IPS-NIHi7 (cell line): ENCODE measurements around the gene SAFB2.
A peak's percentile ranks its signal among the peaks of the same experiment; 100 is the strongest.

Experiments used
- DNase-seq: peaks from one replicate; pipeline ENCODE4 v3.0.0; 2012; ENCODE audit warnings: mixed read lengths; ENCODE audit errors: extremely low spot score

Gene SAFB2

DNA sequence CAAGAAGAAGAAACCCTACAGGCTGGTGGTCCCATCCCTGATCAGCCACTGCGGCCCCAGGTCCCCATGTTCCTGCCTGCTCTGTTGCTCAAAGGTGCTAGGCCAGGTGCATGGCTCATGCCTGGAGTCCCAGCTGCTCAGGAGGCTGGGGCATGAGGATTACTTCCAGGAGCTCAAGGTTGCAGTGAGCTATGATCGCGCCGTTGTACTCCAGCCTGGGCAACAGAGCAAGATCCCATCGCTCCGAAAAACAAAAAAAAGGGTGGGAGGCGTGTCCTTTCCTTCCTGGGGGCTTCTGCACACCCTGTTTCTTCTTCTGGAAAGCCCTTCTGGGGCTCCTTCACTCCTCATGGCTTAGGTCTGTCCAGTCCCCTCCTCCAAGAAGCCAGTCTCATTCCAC is 42.9 kb downstream of the SAFB2 start:
- DNase-seq, result no peak

DNA sequence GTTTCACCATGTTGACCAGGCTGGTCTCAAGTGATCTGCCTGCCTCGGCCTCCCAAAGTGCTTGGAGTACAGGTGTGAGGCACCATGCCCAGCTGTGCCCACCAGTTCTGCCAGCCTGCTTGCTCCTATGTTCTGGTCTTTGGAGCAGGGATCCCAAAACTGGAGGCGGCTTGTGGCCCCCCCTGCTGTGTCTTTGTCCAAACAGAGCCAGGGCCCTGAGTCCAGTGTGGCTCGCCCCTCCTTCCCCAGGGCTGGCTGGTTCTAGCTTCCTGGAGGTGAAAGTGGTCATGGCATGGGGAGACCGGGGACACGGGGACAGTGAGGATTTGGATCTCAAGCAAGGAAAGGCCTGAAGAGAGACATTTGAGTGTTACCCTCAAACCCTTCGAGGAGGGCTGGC is 43.3 kb downstream of the SAFB2 start:
- no peak for DNase-seq

DNA sequence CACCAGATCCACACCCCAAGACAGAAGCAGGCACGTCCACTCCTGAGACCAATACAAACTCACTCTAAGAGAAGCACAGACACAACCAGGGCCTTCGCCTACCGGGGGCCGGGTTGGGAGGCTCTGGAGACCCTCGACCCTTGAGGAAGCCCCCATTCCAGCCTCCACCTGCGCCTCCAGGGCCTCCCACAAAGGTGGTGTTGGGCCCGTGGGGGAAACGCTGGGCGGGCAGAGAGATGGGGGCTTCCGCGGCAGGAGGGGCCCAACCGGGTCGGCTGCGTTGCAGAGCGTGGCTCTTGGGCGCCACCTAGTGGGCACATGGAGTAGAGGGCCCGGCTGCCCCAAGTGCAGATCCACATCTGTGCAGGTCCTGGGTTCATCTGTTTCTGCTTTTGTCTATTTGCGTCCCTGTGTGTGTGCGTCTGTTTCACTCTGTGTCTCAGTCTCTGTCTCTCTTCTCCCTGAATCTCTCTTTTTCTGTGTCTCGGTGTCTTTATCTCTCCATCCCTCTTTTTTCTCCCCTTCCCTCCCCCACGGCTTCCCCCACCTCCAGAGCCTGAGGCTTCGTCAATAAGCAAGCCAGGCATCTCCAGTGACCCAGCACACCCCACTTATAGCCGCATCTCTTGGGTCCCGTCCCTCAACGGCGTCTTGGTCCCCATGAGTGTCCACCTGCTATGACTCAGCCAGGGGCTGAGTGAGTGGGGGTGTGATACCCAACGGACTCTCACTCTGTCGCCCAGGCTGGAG is 44.3 kb downstream of the SAFB2 start:
- peak; percentile 90 for DNase-seq

GRCh38 chr19:5575590-5575989 is 47.0 kb downstream of the SAFB2 start:
- DNase-seq, result no peak

DNA sequence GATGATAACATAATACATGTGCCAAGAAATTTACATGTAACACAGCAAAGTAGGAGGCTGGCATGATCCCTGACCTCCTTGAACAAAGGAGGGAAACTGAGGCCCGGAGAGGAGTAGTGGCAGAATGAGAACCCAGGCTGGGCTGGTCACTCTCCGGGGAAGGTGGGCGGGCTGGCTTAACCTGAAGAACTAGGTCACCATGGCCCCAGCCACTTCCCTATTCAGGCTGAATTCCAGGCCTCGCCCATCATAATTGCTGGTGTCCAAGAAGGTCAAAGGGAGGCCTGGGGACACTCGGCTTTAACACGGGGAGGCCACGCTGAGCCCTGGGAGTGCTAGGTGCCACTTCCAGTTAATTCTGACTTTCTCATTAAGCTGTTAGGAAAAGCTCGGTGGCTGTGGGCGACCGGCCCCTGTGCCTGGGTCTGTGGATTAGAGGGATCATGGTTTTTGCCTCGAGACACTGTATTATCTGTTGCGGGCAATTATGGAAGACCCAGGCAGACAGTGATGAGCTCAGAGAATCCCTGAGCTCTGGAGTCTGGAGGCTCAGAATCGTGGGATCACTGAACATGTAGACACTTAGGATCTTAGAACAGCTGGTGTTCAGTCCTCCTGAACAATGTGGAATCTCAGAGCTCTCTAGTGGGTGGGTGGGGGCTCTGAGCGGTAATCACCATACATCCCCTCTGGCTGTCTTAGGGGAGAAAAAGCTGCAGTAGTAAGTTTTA is 49.9 kb downstream of the SAFB2 start:
- no peak for DNase-seq

DNA sequence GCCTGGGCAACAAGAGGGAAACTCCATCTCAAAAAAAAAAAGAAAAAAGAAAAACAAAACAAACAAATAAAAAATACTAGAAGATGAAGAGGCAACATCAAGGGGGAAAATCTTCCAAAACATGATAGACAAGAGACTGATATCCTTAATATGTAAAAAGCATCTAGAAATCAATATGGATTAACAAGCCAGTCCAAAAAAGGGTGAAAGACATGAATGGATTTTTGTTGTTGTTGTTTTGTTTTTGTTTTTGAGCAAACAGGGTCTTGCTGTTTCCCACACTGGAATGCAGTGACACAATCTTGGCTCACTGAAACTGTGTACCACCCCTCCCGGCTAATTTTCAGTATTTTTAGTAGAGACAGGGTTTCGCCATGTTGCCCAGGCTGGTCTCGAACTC is 50.8 kb downstream of the SAFB2 start:
- no peak for DNase-seq

DNA sequence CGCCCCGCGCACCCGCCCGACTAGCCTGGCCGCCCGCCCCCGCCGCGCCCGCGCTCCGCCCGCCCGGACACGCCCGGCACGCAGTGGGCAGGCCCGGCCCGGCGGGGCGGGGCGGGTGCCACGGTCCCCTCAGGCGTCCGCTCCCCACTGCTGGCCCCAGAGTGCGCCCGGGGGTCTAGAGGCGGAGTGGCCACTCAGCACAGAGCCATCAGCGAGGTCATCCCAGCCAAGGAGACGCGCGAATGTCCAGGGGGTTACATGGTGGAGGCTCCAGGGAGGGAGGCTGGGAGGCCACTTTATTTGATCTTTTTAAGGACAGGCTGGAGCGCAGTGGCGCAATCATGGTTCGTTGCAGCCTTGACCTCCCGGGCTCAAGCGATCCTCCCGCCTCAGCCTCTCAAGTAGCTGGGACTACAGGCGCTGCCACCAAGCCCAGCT is 54.6 kb downstream of the SAFB2 start:
- DNase-seq, result no peak

DNA sequence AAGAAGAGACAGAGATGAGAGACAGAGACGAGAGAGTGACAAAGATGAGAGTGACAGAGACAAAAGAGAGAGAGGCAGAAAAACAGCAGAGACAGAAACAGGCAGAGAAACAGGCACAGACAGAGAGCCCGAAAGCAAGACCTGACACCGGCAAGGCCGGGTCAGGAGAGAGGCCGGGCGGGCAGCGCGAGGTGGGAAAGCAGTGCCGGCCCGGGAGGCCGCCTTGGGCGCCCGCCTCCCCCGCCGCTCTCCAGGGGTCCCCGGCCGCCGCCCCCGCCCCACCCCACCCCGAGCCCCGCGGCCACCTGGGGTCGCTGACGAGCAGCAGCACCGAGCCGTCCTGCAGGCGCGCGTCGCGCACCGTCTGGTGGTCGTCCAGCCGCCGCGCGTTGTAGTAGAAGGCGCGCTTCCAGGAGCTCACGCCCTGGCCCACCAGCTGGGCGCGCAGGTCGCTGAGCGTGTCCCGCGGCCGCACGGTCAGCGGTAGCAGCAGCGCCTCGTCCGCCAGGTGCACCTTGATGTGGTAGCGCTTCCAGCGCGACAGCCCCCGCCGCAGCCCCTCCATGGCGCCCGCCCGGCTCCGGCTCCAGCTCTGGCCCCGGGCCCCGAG is 55.1 kb downstream of the SAFB2 start, which contains the start of gene TINCR:
TSS of gene TINCR (minus strand) at position 594 of the 610 bp plus-strand sequence.
- DNase-seq, result peak; percentile 56

GRCh38 chr19:5564930-5565329 is 57.6 kb downstream of the SAFB2 start:
- DNase-seq, result no peak

DNA sequence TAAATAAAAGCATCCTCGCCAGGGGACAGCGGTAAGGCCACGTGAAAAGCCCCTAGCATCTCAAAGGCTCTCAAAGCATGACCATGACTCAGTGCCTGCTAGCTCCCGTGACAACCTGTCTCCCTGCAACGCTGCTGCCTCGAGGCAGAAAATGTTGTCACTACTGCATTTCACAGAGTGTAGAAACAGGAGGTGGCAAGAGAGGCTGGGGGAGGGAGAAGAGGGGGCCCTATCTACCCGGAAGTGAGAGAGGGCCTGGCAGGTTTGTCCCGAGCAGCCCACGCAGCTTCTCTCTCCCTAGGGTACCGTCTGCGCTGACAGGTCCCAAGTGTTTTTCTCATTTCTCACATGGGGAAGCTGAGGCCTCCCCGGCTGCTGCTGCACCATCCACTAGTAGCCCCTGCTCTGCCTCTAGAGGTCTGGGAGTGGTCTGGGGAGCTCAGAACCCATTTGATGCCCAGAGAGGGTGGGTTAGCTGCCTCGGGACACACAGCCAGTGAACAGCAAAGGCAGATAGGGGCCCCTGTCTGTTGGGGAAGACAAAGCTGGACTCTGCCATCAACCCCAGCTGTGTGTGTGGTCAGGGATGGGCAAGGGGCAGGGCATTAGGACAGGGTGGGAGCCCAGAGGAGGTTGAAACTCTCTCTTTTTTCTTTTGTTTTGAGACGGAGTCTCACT is 58.5 kb downstream of the SAFB2 start:
- DNase-seq, result no peak

- DNase-seq, result no peak
Observed at GRCh38 chr19:5563008-5563431, 59.6 kb downstream of the SAFB2 start.

DNA sequence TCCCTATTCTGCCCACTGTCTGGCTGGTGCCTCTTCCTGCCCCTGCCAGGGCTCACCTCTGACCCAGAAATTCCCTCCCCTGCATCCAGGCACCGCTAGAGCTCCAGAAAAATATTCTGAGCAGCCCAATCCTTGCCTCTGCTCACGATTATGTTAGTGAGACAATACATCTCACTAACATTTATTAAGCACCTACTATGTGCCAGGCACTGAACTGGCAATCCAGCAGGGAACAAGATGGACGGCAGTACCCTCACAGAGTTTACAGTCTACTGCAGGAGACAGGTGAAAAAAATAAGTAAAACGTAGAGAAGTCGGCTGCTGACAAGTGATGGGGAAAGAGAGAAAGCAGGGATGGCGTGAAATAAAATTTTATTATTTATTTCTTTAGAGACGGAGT is 60.3 kb downstream of the SAFB2 start:
- DNase-seq, result no peak

- DNase-seq, result no peak
Observed at GRCh38 chr19:5561559-5561958, 61.0 kb downstream of the SAFB2 start.

DNA sequence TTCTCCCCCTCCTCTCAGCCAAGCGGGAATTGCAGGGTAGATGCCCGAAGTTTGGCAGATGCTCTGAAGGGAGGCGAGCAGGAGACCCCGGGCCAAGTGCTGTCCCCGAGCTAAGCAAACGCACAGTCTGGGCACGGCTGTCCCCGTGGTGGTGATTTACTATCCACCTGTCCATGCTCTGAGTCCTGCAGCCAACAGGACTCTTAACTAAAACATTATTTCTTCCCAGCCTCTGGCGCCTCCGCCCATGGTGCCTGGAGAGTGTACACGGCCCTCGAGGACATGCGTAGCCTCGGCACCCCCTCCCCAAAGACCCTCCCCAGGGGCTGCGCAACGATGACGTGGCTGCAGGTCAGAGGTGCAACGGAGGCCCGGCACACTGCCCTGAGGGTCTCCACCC is 62.4 kb downstream of the SAFB2 start:
- DNase-seq, result no peak

DNA sequence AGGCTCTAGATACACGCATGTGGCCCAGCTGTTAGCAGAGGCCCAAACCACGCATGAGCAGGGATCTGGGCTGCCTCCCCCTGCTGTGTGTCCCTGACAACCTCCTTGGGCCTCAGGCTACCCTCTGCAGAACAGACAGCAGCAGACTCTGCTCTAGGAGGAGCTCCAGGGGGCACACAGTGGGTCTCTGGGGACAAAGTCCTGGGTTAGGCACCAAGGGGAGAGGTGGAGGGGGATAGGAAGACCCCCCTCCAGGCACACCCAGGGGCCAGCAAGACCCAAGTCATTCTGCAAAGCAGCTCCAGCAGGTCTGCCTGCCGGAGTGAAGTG is 62.8 kb downstream of the SAFB2 start:
- DNase-seq, result no peak

DNA sequence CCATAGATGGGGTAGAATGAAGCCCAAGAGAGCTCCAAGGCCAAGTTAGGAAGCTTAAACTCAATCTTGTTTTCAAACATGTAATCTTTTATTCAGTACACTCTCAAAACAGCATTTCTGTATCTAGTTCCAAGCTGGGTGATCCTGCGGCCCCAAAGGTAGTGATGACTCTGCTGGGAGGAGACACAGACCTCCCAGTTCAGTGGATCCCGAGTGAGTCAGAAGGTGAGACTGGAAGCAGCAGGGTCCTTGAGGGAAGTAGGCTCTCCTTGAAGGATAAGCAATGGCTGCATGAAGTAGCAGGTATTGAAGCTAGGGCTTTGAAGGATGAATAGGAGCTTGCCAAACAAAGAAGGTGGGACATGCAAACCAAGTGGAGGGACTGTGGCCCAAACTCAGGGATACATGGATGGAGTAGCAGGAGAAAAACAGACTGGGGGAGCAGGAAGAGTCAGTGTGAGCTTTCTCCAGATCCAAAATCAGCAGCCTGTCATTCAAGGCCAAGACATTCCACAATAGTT is 64.4 kb downstream of the SAFB2 start:
- no peak for DNase-seq

- DNase-seq, result no peak
Observed at GRCh38 chr19:5557691-5558090, 64.9 kb downstream of the SAFB2 start.

GRCh38 chr19:5554828-5555227 is 67.7 kb downstream of the SAFB2 start:
- no peak for DNase-seq

- DNase-seq, result no peak
Observed at GRCh38 chr19:5553892-5554291, 68.7 kb downstream of the SAFB2 start.

DNA sequence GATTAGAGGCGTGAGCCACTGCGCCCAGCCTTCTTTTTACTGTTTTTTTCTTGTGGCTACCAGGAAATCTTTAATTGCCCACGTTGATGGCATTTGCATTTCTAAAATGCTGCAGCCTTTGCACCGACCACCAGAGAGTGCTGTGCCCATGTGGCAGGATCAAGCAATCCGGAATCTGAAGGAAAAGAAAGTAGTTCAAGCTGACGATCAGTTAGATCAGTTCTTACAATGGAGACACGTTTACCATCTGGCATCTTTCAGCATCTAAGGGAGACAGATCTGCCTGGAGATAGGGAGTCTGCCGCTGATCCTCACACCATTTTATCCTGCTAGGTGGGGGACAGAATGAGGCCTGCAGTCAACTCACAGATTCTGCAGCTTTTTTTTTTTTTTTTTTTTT is 74.7 kb downstream of the SAFB2 start:
- DNase-seq, result peak; percentile 76

DNA sequence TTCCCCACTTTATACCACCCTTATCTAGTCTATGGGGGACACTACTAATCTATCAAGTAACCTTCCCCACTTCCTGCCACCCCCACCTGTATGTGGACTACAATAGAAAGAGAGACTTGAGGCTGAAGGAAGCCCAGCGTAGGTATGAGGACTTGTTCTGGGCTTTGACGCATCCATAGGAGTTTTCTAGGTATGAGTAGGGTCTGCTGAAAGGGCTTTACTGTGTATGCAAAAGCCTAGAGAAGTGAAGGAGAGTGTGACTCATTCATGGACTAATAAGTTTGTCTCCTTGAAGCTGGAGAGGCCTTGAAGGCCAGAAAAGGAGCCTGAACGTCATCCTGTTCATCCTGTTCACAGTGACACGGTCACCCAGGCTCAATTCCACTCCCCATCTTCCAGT is 76.6 kb downstream of the SAFB2 start:
- DNase-seq, result no peak

DNA sequence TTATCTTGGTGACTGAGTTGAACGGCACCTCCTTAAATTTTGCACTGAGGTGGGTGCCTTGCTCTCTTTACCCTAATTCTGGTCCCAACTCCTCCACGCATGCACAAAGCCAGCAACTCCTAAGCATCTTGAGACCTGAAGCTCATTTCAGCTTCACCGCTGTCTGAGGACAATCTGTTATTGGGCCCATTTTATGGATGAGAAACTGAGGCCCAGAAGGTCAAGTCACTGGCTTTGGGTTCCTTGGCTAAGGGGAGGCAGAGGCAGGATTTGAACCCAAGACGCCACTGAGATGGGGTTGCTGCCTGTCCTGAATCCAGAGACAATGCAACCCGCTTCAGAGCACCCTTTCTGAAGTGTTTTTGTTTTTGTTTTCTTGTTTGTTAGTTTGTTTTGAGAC is 77.5 kb downstream of the SAFB2 start:
- DNase-seq, result no peak
